HepG2 (cell line): Measurements from ENCODE around the gene ATF3. TPM values are rescaled to one million over a fixed set of nuclear protein-coding genes. Genes with fewer than 3 reads are reported as not detected.

Experiments
- ARID3A ChIP-seq: IDR thresholded peaks from 2 replicates; pipeline ENCODE4 v1.6.1; 2012; ENCODE audit warnings: low read depth, low read length, improper control_type of control experiment
- CCAR2 ChIP-seq: fragments of 200-400 bp; formaldehyde crosslinking; optimal IDR thresholded peaks from 2 replicates; pipeline ENCODE3; 2018; ENCODE audit warnings: low read depth, mild to moderate bottlenecking, low read length, moderate library complexity
- ERF ChIP-seq: IDR thresholded peaks from 2 replicates; pipeline ENCODE4 v1.6.1; 2018; ENCODE audit warnings: missing biosample characterization, missing genetic modification reagents
- HDAC6 ChIP-seq: fragments of 200-600 bp; sonication (generic); IDR thresholded peaks from 2 replicates; pipeline ENCODE4 v1.7.0; 2017; ENCODE audit warnings: mild to moderate bottlenecking, antibody characterized with exemption, low read length, low read depth
- IRX3 ChIP-seq: sonication (generic); formaldehyde crosslinking; IDR thresholded peaks from 2 replicates; pipeline ENCODE4 v1.8.1; 2023; ENCODE audit warnings: mild to moderate bottlenecking, low read depth, missing genetic modification reagents, borderline replicate concordance
- KAT7 ChIP-seq: IDR thresholded peaks from 2 replicates; pipeline ENCODE4 v1.6.1; 2018; ENCODE audit warnings: borderline replicate concordance, missing compliant biosample characterization
- KDM2A ChIP-seq: sonication (generic); formaldehyde crosslinking; IDR thresholded peaks from 2 replicates; pipeline ENCODE4 v1.4.0; 2020; ENCODE audit warnings: low read depth, missing genetic modification reagents, borderline replicate concordance
- MTA1 ChIP-seq: sonication (generic); formaldehyde crosslinking; IDR thresholded peaks from 2 replicates; pipeline ENCODE4 v1.4.0; 2020; ENCODE audit warnings: missing genetic modification reagents, mild to moderate bottlenecking, borderline replicate concordance
- NFKBIZ ChIP-seq: IDR thresholded peaks from 2 replicates; pipeline ENCODE4 v1.6.1; 2018; ENCODE audit warnings: missing genetic modification reagents, missing compliant biosample characterization
- PTBP1 ChIP-seq: fragments of 200-400 bp; formaldehyde crosslinking; IDR thresholded peaks from 2 replicates; pipeline ENCODE4 v1.6.1; 2018; ENCODE audit warnings: low read length, low read depth; ENCODE audit not compliant: poor library complexity, severe bottlenecking
- RFX5 ChIP-seq: IDR thresholded peaks from 2 replicates; pipeline ENCODE4 v1.6.1; 2011; ENCODE audit warnings: low read depth, low read length, improper control_type of control experiment
- SRY ChIP-seq: sonication (generic); formaldehyde crosslinking; IDR thresholded peaks from 2 replicates; pipeline ENCODE4 v1.8.0; 2022; ENCODE audit warnings: mild to moderate bottlenecking, missing genetic modification reagents
- TAF15 ChIP-seq: fragments of 200-400 bp; formaldehyde crosslinking; IDR thresholded peaks from one replicate; pipeline ENCODE4 v1.6.1; 2018; ENCODE audit warnings: mild to moderate bottlenecking, low read depth, low read length; ENCODE audit not compliant: poor library complexity, severe bottlenecking
- TBX2 ChIP-seq: sonication (generic); formaldehyde crosslinking; IDR thresholded peaks from 2 replicates; pipeline ENCODE4 v1.5.0; 2020; ENCODE audit warnings: missing genetic modification reagents, mild to moderate bottlenecking, borderline replicate concordance
- ZBTB4 ChIP-seq: sonication (generic); formaldehyde crosslinking; IDR thresholded peaks from 2 replicates; pipeline ENCODE4 v1.4.0; 2020; ENCODE audit warnings: missing genetic modification reagents, mild to moderate bottlenecking, borderline replicate concordance
- ZNF234 ChIP-seq: sonication (generic); formaldehyde crosslinking; conservative IDR thresholded peaks from 2 replicates; pipeline ENCODE4 v1.5.1; 2020; ENCODE audit warnings: mild to moderate bottlenecking, missing genetic modification reagents
- ZNF512 ChIP-seq: sonication (generic); formaldehyde crosslinking; IDR thresholded peaks from 2 replicates; pipeline ENCODE4 v1.4.0; 2020; ENCODE audit warnings: mild to moderate bottlenecking, missing genetic modification reagents
- ZNF580 ChIP-seq: IDR thresholded peaks from 2 replicates; pipeline ENCODE4 v1.6.1; 2016; ENCODE audit warnings: low read depth, borderline replicate concordance
- ZZZ3 ChIP-seq: sonication (generic); formaldehyde crosslinking; IDR thresholded peaks from 2 replicates; pipeline ENCODE4 v1.4.0; 2020; ENCODE audit warnings: missing genetic modification reagents, mild to moderate bottlenecking, borderline replicate concordance
- polyA plus RNA-seq, 8 experiments: library from polyadenylated mRNA; depleted of rRNA in 3 of 8; stranded (reverse) in 7 of 8; unstranded in 1 of 8; fragments of >200 nt; fragmentation: Illumina TruSeq in 4 of 8; extraction: Trizol in 4 of 8; gene quantifications; 2 replicates each; pipeline versions ENCODE4 v1.2.1 to v1.2.3, GENCODE V29; 2011 to 2016; ENCODE audit warnings: low read depth in 4 of 8, missing spikeins in 1 of 8, mixed read lengths in 1 of 8; ENCODE audit not compliant: insufficient read depth in 1 of 8
- total RNA-seq, 5 experiments: library from RNA; depleted of rRNA; stranded (reverse); fragments of >200 nt; fragmentation: Illumina TruSeq; extraction: Trizol; gene quantifications; 2 replicates each; pipeline ENCODE4 v1.2.3, GENCODE V29; 2016; ENCODE audit warnings: low read depth in 1 of 5
- TF ChIP-seq, protein P1 (sequence below): sonication (generic); IDR thresholded peaks from 2 replicates; pipeline ENCODE4 v1.6.1; 2016; ENCODE audit warnings: low read depth, borderline replicate concordance

ATF3 gene
- total and polyA plus RNA-seq, 2 of the 13 experiments (the other 11 are each of a cell fraction or from before 2014, with no cell fraction given) = 5.0 to 13.0 TPM

GRCh38 chr1:212665241-212666115 lies 56.9 kb downstream of the ATF3 start (continued):
- TF ChIP-seq ZBTB4 (CRISPR knock-in tag) (0 out of 2 replicates have a peak, but pooled peaks have one; percentile 35), TAF15 (no peak), PTBP1 (no peak), ZNF512 (CRISPR knock-in tag) (0 out of 2 replicates have a peak, but pooled peaks have one; percentile 43), RFX5 (no peak), IRX3 (CRISPR knock-in tag) (no peak), KDM2A (CRISPR knock-in tag) (peak; percentile 89), HDAC6 (no peak), ZZZ3 (CRISPR knock-in tag) (no peak), CCAR2 (no peak), ZNF234 (CRISPR knock-in tag) (no peak), KAT7 (CRISPR knock-in tag) (peak; percentile 61; the same call in 1 of the 2 replicates), ARID3A (no peak), MTA1 (CRISPR knock-in tag) (peak; percentile 24; the same call in 1 of the 2 replicates), SRY (CRISPR knock-in tag) (no peak), ZNF580 (CRISPR knock-in tag) (peak; percentile 54; the same call in 1 of the 2 replicates), TBX2 (peak; percentile 51; the same call in 1 of the 2 replicates), ERF (peak; percentile 64; the same call in 1 of the 2 replicates), NFKBIZ (CRISPR knock-in tag) (0 out of 2 replicates have a peak, but pooled peaks have one; percentile 54)
- TF ChIP-seq, protein P1, sequence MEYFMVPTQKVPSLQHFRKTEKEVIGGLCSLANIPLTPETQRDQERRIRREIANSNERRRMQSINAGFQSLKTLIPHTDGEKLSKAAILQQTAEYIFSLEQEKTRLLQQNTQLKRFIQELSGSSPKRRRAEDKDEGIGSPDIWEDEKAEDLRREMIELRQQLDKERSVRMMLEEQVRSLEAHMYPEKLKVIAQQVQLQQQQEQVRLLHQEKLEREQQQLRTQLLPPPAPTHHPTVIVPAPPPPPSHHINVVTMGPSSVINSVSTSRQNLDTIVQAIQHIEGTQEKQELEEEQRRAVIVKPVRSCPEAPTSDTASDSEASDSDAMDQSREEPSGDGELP = peak; percentile 66; the same call in 1 of the 2 replicates
